Fibroblast of skin of back (primary cell): ENCODE measurements around the gene CEP104. TPM values are rescaled to one million over a fixed set of nuclear protein-coding genes. Genes with fewer than 3 reads are reported as not detected.

Experiments
- DNase-seq: peaks from one replicate; pipeline ENCODE4 v3.0.0-alpha.2; 2013
- polyA plus RNA-seq, 2 experiments: library from polyadenylated mRNA; unstranded; fragments of 120-200 nt; gene quantifications; one replicate each; pipeline ENCODE4 v1.2.1, GENCODE V29; 2013; ENCODE audit not compliant: insufficient read length in 2 of 2

The CEP104 gene
- 33.0 TPM for polyA plus RNA-seq (2013, experiment 1 of 2; ENCODE audit: insufficient read length)
- polyA plus RNA-seq (2013, experiment 2 of 2; ENCODE audit: insufficient read length), result 34.3 TPM

DNA sequence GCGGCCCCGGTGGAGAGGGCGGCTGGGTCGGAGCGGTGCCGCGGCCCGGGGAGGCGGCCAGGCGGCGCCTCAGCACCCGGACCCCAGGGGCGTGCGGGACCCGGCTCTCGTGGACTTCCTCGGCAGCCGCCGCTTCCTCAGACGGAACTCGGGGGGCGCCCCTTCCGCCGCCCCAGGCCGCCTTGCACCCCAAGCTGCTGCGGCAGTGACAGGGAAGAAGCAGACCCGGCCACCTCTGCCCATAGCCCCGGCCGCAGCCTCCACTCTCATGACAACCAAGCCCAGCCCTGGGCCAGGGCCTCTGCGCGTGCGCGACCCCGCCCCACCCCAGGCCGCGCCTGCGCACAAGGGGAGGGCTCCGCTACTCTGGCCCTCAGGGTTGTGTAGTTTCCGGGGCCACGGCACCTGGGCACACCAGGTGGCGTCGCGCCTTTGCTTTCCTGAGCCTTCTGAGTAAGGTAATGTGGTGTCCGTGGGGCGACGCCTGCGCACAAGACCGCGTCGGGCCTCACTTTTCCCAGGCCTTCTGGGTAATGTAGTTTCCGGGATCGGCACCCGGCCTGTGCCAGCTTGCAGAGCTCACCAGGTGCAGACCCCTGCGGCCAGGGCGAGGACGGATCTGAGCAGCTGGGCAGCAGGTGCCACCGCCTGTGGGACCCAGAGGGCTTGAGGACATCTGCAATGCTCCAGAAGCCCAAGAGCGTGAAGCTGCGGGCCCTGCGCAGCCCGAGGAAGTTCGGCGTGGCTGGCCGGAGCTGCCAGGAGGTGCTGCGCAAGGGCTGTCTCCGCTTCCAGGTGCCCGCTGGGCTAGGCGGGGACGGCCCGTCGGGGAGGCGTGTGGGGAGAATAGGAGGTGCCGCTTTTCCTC lies at the start of gene CEP104, which contains the start of gene DFFB:
Gene CEP104 (minus strand): TSS at position 289 of the 868 bp plus-strand sequence. CDS start 4,804 bp downstream, outside the sequence.
Gene DFFB (plus strand): TSS at position 554 of the 868 bp plus-strand sequence. CDS start 128 bp downstream, at position 682.
- peak; percentile 75 for DNase-seq

DNA sequence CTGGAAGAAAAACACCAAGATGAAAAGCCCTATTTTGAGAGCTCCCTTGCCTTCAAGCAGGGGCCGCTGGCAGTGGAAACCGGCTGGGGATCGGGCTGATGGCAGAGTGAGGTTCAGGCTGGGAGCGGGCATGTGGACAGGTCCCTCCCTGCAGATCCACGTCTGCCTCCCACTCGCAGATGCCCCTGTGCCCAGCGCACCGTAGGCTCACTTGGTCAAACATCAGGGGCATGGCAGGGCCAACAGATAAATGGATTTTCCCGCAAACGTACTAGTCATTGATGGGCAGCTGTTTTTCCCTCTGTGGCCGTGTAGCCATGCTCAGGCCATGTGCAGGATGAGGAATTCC lies 49.6 kb upstream of the CEP104 start:
- DNase-seq, result no peak

DNA sequence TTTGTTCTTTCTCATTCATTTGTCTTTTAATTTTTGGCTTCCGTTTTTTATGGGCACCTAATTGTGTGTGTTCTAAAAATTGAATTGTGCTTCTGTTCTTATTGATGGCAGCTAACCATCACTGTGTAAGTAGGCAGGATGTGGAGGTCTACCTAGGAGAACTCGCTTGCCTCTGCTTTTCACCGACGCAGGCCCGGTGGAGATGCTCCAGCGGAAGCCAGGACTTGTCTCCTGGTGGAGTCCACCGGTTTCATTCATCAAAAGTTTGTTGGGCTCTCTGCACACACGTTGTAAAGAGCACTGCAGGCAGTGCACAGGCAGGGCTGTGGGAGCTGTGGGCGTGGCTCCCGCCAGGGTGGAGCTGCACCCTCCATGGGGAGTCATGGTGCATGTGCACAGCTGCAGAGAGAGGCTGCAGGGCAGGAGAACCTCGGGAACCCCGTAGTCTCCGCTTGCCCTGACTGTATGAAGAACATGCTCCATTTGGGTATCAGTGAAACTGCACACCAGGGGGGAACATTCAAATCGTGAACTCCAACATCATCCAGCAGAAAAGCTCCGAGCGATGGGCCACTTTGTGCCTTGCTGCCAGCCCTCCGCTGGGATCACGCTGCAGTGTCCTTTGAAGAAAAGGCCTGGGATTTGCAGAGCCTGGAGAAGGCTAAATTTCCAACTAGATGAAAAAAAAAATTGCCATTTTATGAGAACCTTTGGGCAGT lies 49.1 kb upstream of the CEP104 start:
- DNase-seq, result no peak

DNA sequence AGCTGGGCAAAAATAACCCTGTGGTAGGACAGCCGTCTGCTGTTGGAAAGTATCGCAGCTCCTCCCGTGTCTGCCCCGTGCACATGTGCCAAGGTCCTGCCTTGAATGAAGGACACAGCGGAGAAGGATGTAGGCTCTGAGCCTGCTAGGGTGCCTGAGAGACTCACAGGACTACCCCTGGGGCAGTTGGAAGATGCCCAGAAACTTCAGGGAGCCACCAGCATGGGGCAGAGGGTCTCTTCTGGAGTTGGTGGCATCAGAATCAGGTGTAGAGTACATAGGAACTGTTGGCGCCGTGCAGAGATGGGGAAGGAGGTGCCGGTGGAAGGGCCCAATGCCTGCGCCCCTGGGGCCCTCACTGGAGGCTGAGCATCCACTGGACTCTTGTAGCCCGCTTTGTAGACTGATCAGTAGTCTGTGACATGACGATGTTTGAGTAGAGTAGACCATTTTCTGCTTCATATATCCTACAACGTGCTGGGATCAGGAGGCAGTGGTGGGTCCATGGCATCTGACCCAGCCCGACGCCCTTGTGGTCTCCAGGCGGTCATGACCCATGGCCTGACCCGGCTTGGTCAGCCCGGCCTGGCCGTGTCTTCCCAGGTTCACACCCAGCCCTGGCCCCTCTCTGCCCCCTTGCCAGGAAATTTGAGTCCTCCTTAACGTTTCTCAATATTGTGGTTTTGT lies 48.4 kb upstream of the CEP104 start:
- DNase-seq, result no peak

DNA sequence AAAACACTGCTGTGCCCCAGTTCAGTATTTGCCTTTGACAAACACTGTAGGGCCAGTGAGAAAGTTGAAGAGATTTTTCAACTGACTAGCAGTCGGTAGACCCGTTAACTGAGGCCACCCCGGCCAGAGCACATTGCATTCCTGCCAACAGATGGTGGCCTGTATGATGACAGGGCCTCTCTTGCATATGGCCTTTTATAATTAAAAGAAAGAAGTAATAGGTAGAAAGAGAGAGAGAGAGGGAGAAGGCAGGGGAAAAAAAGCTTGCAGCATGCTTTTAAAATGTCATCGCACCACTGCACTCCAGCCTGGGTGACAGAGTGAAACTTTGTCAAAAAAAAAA lies 47.8 kb upstream of the CEP104 start:
- no peak for DNase-seq

DNA sequence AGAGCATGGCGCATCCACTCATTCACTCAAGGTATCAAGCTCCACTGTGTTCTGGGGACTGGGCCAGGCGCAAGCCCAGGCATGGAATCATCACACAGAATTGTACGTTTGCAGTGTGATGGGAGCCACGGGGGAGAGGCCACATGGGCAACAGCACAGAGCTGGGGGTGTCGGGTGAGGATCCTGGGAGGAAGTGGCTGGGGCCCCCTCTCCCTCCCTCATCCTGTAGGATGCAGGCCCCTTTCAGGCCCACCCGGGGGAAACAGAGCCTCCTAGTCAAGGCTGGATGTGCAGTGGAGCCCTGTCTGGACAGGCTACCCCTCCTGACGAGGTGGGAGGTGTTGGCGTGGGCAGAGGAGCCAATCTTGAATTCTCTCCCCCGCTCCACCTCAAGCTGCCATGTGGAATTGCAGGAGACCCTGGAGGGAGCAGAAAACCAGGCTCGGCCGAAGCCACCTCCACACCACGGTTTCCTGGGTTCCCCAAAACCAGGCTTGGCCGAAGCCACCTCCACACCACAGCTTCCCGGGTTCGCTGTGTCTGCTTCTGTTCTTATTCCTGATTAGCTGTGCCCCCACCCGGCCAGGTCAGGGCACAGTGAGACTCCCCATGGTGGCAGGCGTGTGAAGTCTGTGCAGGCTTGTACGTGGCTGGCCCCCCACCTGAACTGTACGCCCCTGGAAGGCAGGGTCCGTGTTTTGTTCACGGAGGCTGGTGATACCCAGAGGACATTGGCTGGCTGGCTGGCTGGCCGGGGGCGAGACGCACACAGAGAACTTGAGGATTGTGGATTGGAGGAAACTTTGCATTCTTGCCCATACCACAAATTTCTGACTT lies 47.2 kb upstream of the CEP104 start:
- no peak for DNase-seq

DNA sequence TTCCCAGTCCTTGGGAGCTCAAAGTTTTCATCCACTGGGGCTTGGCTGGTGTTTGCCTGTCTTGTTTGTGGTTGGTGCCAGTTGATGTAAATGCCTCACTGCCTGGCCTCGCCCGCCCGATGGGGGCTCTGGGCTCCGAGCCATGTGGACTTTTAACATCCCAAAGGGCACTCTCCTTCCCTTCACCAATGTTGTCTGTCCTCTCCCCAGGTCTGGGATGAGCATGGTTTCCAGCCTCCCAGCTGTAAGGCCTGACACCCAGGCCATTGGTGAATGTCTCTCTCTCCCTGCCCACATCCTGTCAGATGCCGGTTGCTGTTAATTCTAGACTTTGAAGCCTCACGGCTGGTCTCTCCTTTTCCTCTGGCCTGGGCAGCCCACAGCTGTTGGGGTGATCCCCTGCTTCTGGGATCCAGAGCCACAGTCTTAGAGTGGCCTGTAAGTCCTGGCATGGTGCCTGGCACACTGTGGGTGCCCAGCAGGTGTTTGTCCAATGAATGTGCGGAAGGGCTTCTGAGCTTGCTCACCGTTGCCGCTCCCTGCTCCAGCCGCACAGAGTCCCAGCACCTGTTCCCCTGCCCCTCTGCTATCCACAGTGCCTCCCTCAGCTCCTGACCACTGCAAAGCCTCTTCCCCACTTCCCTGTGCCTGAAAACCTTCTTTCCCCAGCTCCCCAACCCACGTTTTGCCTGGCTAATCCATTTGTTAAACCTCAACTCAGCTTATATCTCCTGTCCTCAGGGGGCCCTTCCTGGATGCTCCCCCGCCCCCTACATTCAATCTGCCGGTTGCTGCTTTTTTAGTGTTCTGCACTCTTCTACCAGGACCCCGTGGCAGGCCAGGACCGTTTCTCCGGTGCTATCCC lies 46.4 kb upstream of the CEP104 start:
- DNase-seq, result no peak

DNA sequence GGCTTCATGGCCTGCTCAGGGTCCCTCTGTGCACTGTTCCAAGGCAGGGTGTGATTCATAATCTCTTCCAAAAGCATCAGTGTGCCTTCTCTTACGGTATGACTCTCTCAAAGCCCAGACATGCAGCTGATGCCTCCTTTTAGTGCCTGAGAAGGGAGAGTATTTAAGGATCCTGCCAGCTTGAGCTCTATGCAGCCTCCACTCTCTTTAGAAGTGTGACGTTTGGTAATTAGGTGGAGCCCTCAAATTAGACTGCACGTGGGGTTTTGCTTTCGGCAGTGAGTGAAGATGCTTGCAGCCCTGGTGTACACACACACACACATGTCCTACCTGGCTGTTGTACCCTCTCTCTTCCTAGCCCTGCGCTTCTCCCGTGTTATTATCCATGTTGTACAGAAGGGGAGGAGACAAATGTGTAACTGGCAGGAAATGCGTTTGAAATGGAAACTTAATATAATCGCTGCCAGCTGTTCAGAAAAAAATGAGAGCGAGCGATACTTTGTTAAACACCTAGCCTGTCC lies 45.6 kb upstream of the CEP104 start:
- DNase-seq, result no peak

DNA sequence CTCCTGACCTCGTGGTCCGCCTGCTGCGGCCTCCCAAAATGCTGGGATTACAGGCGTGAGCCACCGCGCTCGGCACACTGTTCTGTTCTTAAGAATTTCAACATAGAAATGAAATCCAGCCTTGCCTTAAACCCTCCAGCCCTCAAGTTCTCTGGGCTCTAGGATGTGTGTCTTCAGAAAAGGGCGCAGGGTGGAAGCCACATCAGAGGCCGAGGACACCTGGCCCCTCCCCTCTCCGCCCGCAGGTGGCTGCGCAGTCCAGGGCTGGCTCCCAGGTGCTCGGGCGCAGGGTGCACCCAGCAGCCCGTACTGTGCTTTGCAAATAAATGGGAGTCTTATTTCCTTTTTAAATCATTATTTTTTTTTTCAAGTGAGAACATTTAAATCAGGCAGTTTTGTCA lies 45.1 kb upstream of the CEP104 start:
- no peak for DNase-seq

DNA sequence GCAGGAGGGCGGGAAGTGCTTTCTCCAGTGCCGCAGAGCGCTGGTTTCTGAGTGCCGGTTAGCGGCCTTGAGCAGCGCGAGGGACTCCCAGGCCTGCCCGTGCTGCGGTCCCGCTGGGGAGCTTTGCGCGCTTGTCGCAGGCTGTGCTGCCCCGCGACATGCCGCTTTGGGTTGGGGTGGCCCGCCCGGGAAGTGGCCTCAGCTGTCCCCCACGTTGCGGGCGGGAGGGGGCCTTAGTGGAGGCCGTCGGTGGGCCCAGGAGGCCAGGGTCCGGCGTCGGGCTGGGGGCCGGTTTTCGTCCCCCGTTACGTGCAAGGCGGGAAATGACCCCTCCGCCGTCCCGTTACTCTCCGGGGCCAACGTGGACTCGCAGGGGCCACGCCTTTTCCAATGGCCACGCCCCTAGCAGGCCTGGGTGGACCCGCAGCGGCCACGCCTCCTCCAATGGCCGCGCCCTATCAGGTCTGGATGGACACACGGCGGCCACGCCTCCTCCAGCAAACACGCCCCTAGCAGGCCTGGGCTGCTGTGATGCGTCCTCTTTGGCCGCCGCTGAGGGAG lies 44.0 kb upstream of the CEP104 start:
- DNase-seq, result peak; percentile 96

DNA sequence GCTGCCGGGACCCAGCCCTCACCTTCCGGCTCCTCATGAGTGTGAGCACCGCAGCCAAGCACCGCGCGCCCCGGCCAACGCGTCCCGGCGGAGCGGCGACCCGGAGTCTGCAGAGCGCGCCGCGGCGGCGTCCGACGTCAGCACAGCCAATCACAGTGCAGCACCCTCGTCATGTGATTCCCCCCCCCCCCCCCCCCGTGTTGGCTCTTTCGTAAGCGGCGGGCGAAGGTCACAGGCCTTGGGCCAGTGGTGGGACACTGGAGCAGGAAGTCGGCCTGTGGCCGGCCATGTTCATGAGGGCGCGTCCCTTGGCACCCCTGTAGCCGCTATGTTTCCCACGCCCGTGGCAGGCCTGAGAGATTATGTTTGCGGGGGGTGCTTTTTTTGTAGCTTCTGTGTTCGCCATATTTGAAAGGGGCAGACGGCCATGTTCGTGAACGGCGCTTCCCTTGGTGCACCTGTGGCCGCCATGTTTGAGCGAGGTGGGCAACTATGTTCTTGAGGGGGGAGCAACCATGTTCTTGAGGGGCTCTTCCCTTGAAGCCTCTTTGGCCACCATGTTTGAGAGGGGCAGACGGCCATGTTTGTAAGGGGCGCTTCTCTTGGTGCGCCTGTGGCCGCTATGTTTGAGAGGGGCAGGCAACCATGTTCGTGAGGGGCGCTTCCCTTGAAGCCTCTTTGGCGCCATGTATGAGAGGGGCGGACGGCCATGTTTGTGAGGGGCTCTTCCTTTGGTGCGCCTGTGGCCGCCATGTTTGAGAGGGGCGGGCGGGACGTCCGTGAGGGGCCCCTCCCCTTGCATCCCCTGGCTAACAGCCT lies 43.3 kb upstream of the CEP104 start, which contains the start of gene C1orf174:
Gene C1orf174 (minus strand): TSS at position 123 of the 819 bp plus-strand sequence. CDS start 86 bp downstream, at position 37.
- DNase-seq, result peak; percentile 96

DNA sequence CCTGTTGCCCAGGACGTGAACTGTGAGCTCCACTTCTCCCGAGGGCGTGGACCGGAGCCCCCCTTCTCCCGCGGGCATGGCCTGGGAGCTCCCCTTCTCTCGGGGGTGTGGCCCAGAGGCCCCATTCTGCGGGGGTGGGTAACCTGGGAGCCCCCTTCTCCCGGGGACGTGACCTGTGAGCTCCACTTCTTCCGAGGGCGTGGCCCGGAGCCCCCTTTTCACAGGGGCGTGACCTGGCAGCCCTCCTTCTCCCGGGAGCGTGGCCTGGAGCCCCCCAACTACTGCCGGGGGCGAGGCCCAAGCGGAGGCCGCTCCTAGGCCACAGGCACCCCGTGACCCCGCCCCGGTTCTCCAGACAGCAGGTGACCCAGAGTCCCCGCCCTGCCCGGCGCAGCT lies 42.7 kb upstream of the CEP104 start:
- DNase-seq, result no peak

DNA sequence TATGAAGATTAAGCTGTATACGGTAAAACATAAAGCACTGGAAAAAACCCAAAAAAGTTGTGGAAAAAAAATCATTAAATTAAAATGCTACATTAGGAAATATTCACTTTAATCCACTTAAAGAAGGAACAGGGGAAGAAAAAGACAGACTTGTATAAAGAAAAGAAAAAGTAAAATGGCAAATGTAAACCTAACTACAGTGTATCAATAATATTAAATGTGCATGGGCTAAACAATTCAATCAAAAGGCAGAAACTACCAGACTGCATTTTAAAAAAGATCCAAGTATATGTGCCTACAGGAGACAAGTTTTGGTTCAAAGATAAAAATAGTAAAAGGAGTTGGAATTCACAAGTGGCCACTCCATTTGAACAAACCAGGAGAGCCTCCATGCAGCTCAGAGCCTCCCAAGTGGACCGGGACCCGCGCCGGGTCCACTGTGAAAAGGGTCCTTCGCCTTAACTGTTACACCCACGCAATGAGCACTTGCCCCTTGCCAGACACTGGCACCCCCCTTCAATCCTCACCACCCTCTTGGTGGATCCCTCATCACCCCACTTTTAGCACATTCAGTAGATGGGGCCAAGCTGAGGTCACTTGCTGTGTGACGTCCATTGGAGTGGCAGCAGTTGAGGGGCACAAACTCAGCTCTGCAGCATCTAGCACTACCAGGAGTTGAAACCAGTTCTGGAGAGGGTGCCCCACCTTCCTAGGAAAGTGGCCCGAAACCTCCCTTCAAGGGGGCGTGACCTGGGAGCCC lies 42.2 kb upstream of the CEP104 start:
- no peak for DNase-seq

DNA sequence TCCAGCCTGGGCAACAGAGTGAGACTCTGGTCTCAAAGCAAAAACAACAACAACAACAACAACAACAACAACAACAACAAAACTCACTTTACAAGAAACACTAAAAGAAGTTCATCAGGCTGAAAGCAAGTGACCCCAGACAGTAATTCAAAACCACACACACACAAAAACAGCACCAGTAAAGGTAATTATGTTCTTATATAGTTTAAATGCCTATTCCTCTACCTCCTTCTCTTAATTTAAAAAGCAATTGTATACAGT lies 41.4 kb upstream of the CEP104 start:
- DNase-seq, result no peak

DNA sequence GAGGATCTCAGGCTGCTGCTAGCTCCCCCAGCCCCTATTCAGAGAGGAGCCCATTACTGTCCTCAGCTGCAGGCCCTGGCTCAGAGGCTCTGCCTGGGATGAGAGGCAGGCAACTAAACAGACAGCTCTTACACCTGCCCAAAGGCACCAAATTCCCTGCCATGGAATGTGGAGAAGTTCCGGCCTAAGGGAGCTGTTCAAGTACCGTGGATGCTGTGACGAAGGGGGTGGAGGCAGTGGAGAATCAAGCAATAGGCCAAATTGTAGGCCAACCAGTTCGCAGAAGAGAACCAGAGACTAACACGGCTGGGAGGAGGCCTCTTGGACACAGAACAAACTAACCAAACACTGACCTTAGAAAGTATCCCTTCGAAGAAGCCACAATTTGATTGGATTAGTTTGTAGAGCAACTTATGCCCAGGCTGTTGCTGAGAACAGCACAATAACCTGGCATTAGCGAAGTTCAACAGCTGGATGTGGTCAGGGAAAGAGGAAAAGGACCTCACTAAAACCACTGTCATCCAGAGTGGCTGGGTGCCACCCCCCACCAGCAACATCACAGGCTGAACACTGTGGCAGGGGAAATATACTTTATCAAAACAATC lies 39.5 kb upstream of the CEP104 start:
- DNase-seq, result no peak

DNA sequence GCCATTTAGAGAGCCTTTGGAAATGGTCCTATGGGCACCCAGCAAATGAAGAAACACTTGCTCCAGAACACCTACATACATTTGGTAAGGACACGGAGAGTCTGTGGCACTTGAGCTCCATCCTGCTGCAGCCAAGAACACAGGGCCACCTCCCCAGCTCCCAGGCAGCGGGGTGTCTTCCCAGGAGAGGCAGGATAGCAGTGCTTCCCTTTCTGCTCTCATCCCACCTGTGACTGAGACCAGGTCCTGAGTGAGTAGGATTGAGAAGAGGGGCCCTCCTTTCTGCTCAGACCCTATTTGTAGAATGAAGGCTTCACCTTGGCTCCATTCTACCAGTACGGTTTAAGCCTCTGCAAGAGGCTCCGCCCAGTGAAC lies 38.9 kb upstream of the CEP104 start:
- no peak for DNase-seq

DNA sequence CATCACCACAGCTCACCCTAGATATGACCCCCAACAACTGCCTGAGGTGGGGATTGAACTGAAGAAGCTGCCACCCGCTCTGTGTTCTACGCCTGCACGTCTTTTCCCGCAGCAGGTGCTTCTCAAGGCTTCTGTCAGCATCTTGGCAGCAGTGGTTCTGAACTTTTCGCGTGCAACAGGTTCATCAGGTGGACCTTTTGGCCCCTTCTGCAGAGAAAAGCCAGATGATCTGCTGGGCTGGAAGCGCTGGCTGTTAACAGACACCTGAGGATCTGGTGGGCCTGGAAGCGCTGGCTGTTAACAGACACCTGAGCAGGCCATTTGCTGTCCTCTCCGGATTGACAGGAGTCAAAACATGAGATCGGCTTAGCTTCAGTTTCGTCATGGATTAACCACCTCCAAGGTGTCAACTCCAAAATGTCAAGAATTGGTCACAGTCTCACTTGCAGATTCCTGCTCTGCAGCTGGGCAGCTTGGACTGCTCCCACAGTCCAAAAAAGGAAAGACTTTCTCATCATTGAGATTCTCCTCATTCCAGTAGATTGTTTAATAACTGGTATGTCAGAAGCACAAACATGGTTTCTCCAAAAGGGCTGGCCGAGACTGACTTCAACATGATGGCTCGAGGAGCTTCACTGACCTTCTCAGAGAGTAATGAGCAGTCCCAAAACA lies 38.4 kb upstream of the CEP104 start:
- peak; percentile 20 for DNase-seq

DNA sequence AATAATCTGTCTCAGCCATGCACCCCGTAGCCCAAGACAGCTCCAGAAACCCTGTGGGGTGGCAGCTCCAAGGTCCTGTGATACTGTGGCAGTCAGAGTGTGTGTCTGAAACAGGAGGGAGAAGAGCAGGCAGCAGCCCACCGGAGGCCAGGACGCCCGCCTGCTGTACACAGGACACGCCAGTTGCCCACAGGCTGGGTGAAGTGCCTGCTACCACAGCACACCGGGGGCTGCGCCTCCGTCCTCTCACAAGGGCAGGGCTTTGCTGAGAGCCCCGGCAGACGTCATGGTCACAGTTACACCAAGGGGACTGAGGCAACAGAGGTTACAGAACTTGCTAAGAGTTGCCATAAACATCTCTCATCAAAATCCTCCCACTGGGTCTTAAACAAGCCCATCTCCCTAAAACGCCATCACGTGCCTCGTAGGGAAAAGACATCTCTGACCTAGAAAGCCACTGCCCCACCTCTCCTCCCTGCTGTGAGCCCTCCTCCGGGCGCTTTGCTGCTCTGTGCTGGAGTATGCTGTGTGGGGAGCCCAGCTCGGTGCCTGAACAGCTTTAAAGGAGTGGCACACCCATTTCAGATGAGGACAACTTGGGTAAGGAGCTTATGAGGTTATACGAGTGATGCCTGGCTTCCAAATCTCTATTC lies 37.7 kb upstream of the CEP104 start:
- DNase-seq, result no peak
